ENCODE measurements around the gene IKZF1. TPM values are rescaled to one million over a fixed set of nuclear protein-coding genes. Genes with fewer than 3 reads are reported as not detected.

The IKZF1 gene
- total and polyA plus RNA-seq, 9 of the 15 experiments (the other 6 are each of a cell fraction or from before 2014, with no cell fraction given), result 12.6 to 85.3 (median 44.7) TPM

GRCh38 chr7:50397320-50397970 is 92.9 kb downstream of the IKZF1 start:
- Histone ChIP-seq H3K79me2 (ENCODE audit: control insufficient read depth, insufficient read depth, low read length) (no peaks in the 10 kb centered on the region), H3K4me2 (ENCODE audit: insufficient read depth, low read length) (no peak overlapping the region), H3K36me3 (ENCODE audit: control insufficient read depth, insufficient read depth, low read length) (peaks cover 81% of the 10 kb centered on the region), H3K9ac (ENCODE audit: insufficient read depth in 1 of 2, low read depth in 2 of 2, low read length in 2 of 2) (no peak overlapping the region), H4K20me1 (replicated peaks; ENCODE audit: control insufficient read depth, insufficient read depth, low read length) (no peaks in the 10 kb centered on the region), H3K4me3 (no peak overlapping the region), H3K9me1 (ENCODE audit: control insufficient read depth, insufficient read depth, low read length) (no peaks in the 10 kb centered on the region), H3K27ac (ENCODE audit: extremely low read depth, low read depth, low read length) (no peak overlapping the region), H3K4me1 (replicated peaks in 1 of 2; ENCODE audit: control insufficient read depth in 2 of 2, insufficient read depth in 2 of 2, low read length in 2 of 2) (peaks cover 10 to 12% of the 10 kb centered on the region in 2 experiments; a peak in 3 of 5 replicates), H2AFZ (ENCODE audit: low read depth, low read length) (no peak overlapping the region), H3K27me3 (ENCODE audit: control insufficient read depth in 2 of 2, insufficient read depth in 2 of 2, low read length in 2 of 2) (no peaks in the 10 kb centered on the region), H3K9me3 (replicated peaks; ENCODE audit: control insufficient read depth, insufficient read depth, low read depth, low read length) (no peaks in the 10 kb centered on the region)
- no peak for FAIRE-seq
- in situ Hi-C loops (cut with MboI), result no loop called here
- POLR2A ChIA-PET, result no interaction called here
- no peak for DNase-seq (ENCODE audit: extremely low read depth in 1 of 4, low spot score in 3 of 4)
- TF ChIP-seq, protein P1, sequence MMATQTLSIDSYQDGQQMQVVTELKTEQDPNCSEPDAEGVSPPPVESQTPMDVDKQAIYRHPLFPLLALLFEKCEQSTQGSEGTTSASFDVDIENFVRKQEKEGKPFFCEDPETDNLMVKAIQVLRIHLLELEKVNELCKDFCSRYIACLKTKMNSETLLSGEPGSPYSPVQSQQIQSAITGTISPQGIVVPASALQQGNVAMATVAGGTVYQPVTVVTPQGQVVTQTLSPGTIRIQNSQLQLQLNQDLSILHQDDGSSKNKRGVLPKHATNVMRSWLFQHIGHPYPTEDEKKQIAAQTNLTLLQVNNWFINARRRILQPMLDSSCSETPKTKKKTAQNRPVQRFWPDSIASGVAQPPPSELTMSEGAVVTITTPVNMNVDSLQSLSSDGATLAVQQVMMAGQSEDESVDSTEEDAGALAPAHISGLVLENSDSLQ (IDR thresholded peaks at IDR 0.05), result no peak
- TF ChIP-seq NCOA4 (IDR thresholded peaks at IDR 0.05; ENCODE audit: partially characterized antibody) (no peak), SRSF3 (IDR thresholded peaks at IDR 0.05; ENCODE audit: insufficient read depth, low read length) (no peak), KLF13 (tag; IDR thresholded peaks at IDR 0.05; ENCODE audit: borderline replicate concordance, low read depth) (no peak), SIN3A (IDR thresholded peaks at IDR 0.05; ENCODE audit: borderline replicate concordance in 2 of 2, control insufficient read depth in 1 of 2, low read depth in 2 of 2, low read length in 2 of 2) (no peak)
- TF ChIP-seq, protein P2, sequence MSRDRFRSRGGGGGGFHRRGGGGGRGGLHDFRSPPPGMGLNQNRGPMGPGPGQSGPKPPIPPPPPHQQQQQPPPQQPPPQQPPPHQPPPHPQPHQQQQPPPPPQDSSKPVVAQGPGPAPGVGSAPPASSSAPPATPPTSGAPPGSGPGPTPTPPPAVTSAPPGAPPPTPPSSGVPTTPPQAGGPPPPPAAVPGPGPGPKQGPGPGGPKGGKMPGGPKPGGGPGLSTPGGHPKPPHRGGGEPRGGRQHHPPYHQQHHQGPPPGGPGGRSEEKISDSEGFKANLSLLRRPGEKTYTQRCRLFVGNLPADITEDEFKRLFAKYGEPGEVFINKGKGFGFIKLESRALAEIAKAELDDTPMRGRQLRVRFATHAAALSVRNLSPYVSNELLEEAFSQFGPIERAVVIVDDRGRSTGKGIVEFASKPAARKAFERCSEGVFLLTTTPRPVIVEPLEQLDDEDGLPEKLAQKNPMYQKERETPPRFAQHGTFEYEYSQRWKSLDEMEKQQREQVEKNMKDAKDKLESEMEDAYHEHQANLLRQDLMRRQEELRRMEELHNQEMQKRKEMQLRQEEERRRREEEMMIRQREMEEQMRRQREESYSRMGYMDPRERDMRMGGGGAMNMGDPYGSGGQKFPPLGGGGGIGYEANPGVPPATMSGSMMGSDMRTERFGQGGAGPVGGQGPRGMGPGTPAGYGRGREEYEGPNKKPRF (IDR thresholded peaks at IDR 0.05; ENCODE audit: low read depth, low read length), result no peak
- 61% methylated on average over 2 of the region's 2 CpGs for WGBS (ENCODE audit: insufficient coverage, low coverage, missing lambda C conversion rate)
- ATAC-seq, result no peak
- BruUV-seq (replicated peaks), result no TSS peak
- CTCF ChIA-PET (ENCODE audit: low intra/inter-chr PET ratio), result no interaction called here
- intact Hi-C loops (cut with micrococcal nuclease), result no loop called here
